ENCODE data around the gene LILRA6. TPM values are rescaled to one million over a fixed set of nuclear protein-coding genes. Genes with fewer than 3 reads are reported as not detected.
"Not testable (repeated sequence)": the region's sequence is repeated elsewhere in the genome, so short reads cannot be mapped to it uniquely, and the experiment has no call there.

The LILRA6 gene
- total RNA-seq, 2 experiments from 2014 or later = 0.18 TPM; not detected in 1

- Mint-ChIP-seq H3K4me1 (ENCODE audit: low read depth) (peaks cover 69% of the 10 kb centered on the region), H3K36me3 (ENCODE audit: low read depth) (peaks cover 64% of the 10 kb centered on the region), H3K27me3 (ENCODE audit: low read depth) (no peaks in the 10 kb centered on the region), H3K4me3 (peak overlapping the region; percentile 100), H3K9me3 (ENCODE audit: insufficient read depth) (no peaks in the 10 kb centered on the region), H3K27ac (peak overlapping the region; percentile 100)
- ATAC-seq (no peak), DNase-seq (no peak)
- POLR2A ChIA-PET = interaction anchor here (3.9 to 4.1 kb wide), 2 partner anchors 9 to 13 kb away, joined by 41 to 103 read pairs; partner anchors contain the start of genes MBOAT7 and TSEN34
- CTCF ChIA-PET = interaction anchor here (1.2 to 2.0 kb wide), 2 partner anchors 10 to 11 kb away, joined by 4 read pairs; partner anchors contain the start of gene TSEN34
Observed at GRCh38 chr19:54201980-54202379, 40.6 kb downstream of the LILRA6 start.

DNA sequence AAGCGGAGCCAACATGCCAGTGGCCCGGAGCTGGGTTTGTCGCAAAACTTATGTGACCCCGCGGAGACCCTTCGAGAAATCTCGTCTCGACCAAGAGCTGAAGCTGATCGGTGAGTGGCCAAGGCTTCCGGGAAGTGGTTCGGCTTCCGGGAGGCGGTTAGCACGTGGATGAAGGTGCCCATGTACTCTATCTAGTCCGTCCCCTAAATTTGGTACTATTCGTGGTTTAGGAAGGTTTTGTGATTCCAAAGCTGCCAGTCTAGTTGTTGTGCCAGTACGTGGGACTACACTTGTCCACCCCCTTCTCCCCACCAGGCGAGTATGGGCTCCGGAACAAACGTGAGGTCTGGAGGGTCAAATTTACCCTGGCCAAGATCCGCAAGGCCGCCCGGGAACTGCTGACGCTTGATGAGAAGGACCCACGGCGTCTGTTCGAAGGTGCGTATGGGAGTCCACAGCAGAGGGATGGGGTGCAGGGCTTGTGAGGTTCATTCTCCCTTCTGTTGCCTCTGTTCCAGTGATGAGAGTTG, 41.4 kb downstream of the LILRA6 start:
- CTCF ChIA-PET = interaction anchor here (0.8 to 1.2 kb wide), 4 partner anchors 9 to 31 kb away, joined by 3 to 5 read pairs (median 4); partner anchors contain the start of gene MBOAT7
- H3K4me1 Mint-ChIP-seq (ENCODE audit: low read depth) = peaks cover 62% of the 10 kb centered on the region
- no peaks in the 10 kb centered on the region for H3K9me3 Mint-ChIP-seq (ENCODE audit: insufficient read depth)

GRCh38 chr19:54199401-54199800, 43.2 kb downstream of the LILRA6 start:
- ATAC-seq (no peak), DNase-seq (no peak)
- H3K4me3 Mint-ChIP-seq = peak overlapping the region; percentile 69
- H3K27ac Mint-ChIP-seq = peak overlapping the region; percentile 72
- peaks cover 45% of the 10 kb centered on the region for H3K36me3 Mint-ChIP-seq (ENCODE audit: low read depth)
- CTCF ChIA-PET = interaction anchor here (1.0 to 2.0 kb wide), 3 partner anchors 9 to 66 kb away, joined by 3 to 7 read pairs (median 4); partner anchors contain the start of genes MBOAT7 and TSEN34
- H3K9me3 Mint-ChIP-seq (ENCODE audit: insufficient read depth) = no peaks in the 10 kb centered on the region
- H3K4me1 Mint-ChIP-seq (ENCODE audit: low read depth) = peaks cover 44% of the 10 kb centered on the region
- no peaks in the 10 kb centered on the region for H3K27me3 Mint-ChIP-seq (ENCODE audit: low read depth)
- POLR2A ChIA-PET = interaction anchor here (3.9 to 4.1 kb wide), 2 partner anchors 10 to 11 kb away, joined by 41 to 103 read pairs; partner anchors contain the start of genes MBOAT7 and TSEN34

More for the DNA sequence above, 41.4 kb downstream of the LILRA6 start:
- H3K4me3 Mint-ChIP-seq = peak overlapping the region; percentile 100
- peak overlapping the region; percentile 100 for H3K27ac Mint-ChIP-seq
- H3K27me3 Mint-ChIP-seq (ENCODE audit: low read depth) = no peaks in the 10 kb centered on the region
- ATAC-seq = peak; percentile 37
- POLR2A ChIA-PET = interaction anchor here (0.6 to 4.1 kb wide), 16 partner anchors 9 to 1206 kb away, joined by 3 to 103 read pairs (median 5); partner anchors contain the start of genes CNOT3, LENG1, MBOAT7 and MYADM
- no peak for DNase-seq
- H3K36me3 Mint-ChIP-seq (ENCODE audit: low read depth) = peaks cover 57% of the 10 kb centered on the region

- H3K36me3 Mint-ChIP-seq (ENCODE audit: low read depth) = peaks cover 32% of the 10 kb centered on the region
- H3K4me3 Mint-ChIP-seq = no peak overlapping the region
- no peak overlapping the region for H3K27ac Mint-ChIP-seq
- ChIA-PET POLR2A (no interaction called here), CTCF (no interaction called here)
- H3K4me1 Mint-ChIP-seq (ENCODE audit: low read depth) = peaks cover 32% of the 10 kb centered on the region
- no peaks in the 10 kb centered on the region for H3K27me3 Mint-ChIP-seq (ENCODE audit: low read depth)
- no peaks in the 10 kb centered on the region for H3K9me3 Mint-ChIP-seq (ENCODE audit: insufficient read depth)
- DNase-seq = no peak
- ATAC-seq = no peak
Observed at GRCh38 chr19:54197121-54197520, 45.5 kb downstream of the LILRA6 start.

GRCh38 chr19:54196536-54196935, 46.1 kb downstream of the LILRA6 start:
- ATAC-seq (no peak), DNase-seq (no peak)
- peaks cover 32% of the 10 kb centered on the region for H3K4me1 Mint-ChIP-seq (ENCODE audit: low read depth)
- peaks cover 26% of the 10 kb centered on the region for H3K36me3 Mint-ChIP-seq (ENCODE audit: low read depth)
- CTCF ChIA-PET = no interaction called here
- no peaks in the 10 kb centered on the region for H3K27me3 Mint-ChIP-seq (ENCODE audit: low read depth)
- POLR2A ChIA-PET = no interaction called here
- no peak overlapping the region for H3K27ac Mint-ChIP-seq
- H3K4me3 Mint-ChIP-seq = no peak overlapping the region
- no peaks in the 10 kb centered on the region for H3K9me3 Mint-ChIP-seq (ENCODE audit: insufficient read depth)

DNA sequence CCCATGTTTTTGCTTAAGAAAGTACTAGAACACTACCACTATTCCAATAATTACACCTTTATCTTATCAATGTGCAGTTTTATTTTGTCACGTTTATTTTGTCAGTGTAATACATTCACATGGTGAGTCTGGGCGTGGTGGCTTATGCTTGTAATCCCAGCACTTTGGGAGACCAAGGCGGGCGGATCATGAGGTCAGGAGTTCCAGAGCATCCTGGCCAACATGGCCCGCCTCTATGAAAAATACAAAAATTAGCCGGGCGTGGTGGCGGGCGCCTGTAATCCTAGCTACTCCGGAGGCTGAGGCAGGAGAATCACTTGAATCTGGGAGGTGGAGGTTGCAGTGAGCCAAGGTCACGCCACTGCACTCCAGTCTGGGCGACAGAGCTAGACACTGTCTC, 48.1 kb downstream of the LILRA6 start:
- Mint-ChIP-seq H3K36me3 (ENCODE audit: low read depth) (peaks cover 16% of the 10 kb centered on the region), H3K4me1 (ENCODE audit: low read depth) (peaks cover 23% of the 10 kb centered on the region)
- H3K27me3 Mint-ChIP-seq (ENCODE audit: low read depth); H3K9me3 Mint-ChIP-seq (ENCODE audit: insufficient read depth); H3K27ac Mint-ChIP-seq; CTCF ChIA-PET; DNase-seq; H3K4me3 Mint-ChIP-seq; ATAC-seq: not testable (repeated sequence)
- POLR2A ChIA-PET = interaction anchor here (0.6 kb wide), 2 partner anchors 12 to 79 kb away, joined by 3 to 4 read pairs; partner anchors contain the start of genes PRPF31 and TFPT

GRCh38 chr19:54193011-54193410, 49.6 kb downstream of the LILRA6 start:
- peaks cover 16% of the 10 kb centered on the region for H3K36me3 Mint-ChIP-seq (ENCODE audit: low read depth)
- ATAC-seq (no peak), DNase-seq (no peak)
- no peak overlapping the region for H3K27ac Mint-ChIP-seq
- peaks cover 26% of the 10 kb centered on the region for H3K4me1 Mint-ChIP-seq (ENCODE audit: low read depth)
- ChIA-PET POLR2A (interaction anchor here (7.5 kb wide), 1 partner anchor 8 kb away, joined by 103 read pairs; the partner anchor contains the start of gene RPS9), CTCF (no interaction called here)
- no peak overlapping the region for H3K4me3 Mint-ChIP-seq
- no peaks in the 10 kb centered on the region for H3K27me3 Mint-ChIP-seq (ENCODE audit: low read depth)
- no peaks in the 10 kb centered on the region for H3K9me3 Mint-ChIP-seq (ENCODE audit: insufficient read depth)

GRCh38 chr19:54191811-54192453, 50.7 kb downstream of the LILRA6 start:
- peaks cover 21% of the 10 kb centered on the region for H3K36me3 Mint-ChIP-seq (ENCODE audit: low read depth)
- CTCF ChIA-PET = interaction anchor here (0.7 to 2.1 kb wide), 6 partner anchors 9 to 74 kb away, joined by 3 to 6 read pairs (median 4); no protein-coding TSS in a partner anchor

DNA sequence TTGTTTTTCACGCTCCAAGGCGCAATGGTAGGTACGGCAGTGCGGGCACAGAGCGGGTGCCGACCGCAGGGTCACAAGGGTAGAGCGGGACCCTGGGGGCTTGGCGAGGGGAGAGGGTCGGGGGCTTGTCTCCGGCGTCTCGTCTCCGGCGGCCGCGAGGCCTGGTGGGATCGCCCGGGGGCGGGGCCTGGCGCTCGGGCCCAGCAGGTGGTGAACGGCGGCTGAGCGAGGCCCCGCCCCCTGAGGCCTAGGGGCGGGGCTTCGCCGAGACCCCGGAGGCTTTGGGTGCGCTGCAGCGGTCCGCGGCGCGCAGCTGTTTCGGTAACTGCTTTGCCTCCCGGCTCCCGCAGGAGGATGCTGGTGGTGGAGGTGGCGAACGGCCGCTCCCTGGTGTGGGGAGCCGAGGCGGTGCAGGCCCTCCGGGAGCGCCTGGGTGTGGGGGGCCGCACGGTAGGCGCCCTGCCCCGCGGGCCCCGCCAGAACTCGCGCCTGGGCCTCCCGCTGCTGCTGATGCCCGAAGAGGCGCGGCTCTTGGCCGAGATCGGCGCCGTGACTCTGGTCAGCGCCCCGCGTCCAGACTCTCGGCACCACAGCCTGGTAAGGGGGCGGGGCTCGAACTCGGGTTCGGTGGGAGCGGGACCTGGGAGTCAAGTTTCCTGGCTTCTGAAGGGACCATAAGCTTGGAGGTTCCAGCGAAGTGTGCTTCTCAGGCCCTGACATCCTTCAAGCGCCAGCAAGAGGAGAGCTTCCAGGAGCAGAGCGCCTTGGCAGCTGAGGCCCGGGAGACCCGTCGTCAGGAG, 51.4 kb downstream of the LILRA6 start, which contains the start of gene TSEN34:
Gene TSEN34, plus strand, starts transcription at position 298 of the 800 bp plus-strand sequence. Its CDS starts 57 bp downstream, at position 355.
- CTCF ChIA-PET = interaction anchor here (0.7 to 2.1 kb wide), 12 partner anchors 9 to 197 kb away, joined by 3 to 6 read pairs (median 3); partner anchors contain the start of gene LENG1
- DNase-seq (peak; percentile 90), ATAC-seq (peak; percentile 31)
- Mint-ChIP-seq H3K36me3 (ENCODE audit: low read depth) (peaks cover 27% of the 10 kb centered on the region), H3K4me1 (ENCODE audit: low read depth) (peaks cover 39% of the 10 kb centered on the region), H3K27ac (peak within 1 kb of the TSS; percentile 98), H3K4me3 (peak within 1 kb of the TSS; percentile 82), H3K9me3 (ENCODE audit: insufficient read depth) (no peaks in the 10 kb centered on the region), H3K27me3 (ENCODE audit: low read depth) (no peaks in the 10 kb centered on the region)
- POLR2A ChIA-PET = interaction anchor here (0.7 to 7.5 kb wide), 5 partner anchors 10 to 197 kb away, joined by 3 to 103 read pairs (median 4); partner anchors contain the start of gene RPS9

More at GRCh38 chr19:54191811-54192453, 50.7 kb downstream of the LILRA6 start:
- peaks cover 37% of the 10 kb centered on the region for H3K4me1 Mint-ChIP-seq (ENCODE audit: low read depth)
- no peaks in the 10 kb centered on the region for H3K9me3 Mint-ChIP-seq (ENCODE audit: insufficient read depth)
- no peaks in the 10 kb centered on the region for H3K27me3 Mint-ChIP-seq (ENCODE audit: low read depth)
- ATAC-seq (no peak), DNase-seq (no peak)
- peak overlapping the region; percentile 82 for H3K4me3 Mint-ChIP-seq
- POLR2A ChIA-PET = interaction anchor here (0.7 to 7.5 kb wide), 5 partner anchors 9 to 196 kb away, joined by 3 to 103 read pairs (median 4); partner anchors contain the start of gene RPS9
- H3K27ac Mint-ChIP-seq = peak overlapping the region; percentile 81

DNA sequence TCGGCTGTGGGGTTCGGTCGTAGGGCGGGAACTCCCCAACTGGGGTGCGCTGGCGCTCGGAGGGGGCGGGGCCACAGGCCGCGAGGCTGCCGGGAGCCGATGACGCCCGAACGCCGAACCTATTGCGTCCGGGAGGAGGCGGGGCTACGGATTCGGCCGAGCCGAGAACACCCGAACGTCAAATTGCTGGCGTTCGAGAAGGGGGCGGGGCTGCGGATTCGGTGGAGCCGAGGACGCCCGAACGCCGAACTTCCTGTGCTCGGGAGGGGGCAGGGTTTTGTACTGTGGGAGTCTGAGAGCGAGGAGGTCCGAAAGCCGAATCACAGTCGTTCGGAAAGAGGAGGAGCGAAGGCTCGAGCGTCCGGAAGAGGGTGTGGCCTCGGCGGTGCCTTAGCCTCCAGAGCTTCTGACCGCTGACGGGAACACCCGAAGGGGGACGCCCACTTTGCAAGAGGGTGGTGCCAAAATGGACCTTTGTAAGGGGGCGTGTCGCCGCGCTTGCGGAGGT, 52.0 kb downstream of the LILRA6 start:
- ChIA-PET CTCF (interaction anchor here (0.8 to 2.1 kb wide), 9 partner anchors 9 to 198 kb away, joined by 3 to 6 read pairs (median 3); partner anchors contain the start of gene LENG1), POLR2A (interaction anchor here (1.1 to 7.5 kb wide), 2 partner anchors 11 to 314 kb away, joined by 3 to 103 read pairs; partner anchors contain the start of gene RPS9)
- peak overlapping the region; percentile 82 for H3K4me3 Mint-ChIP-seq
- H3K36me3 Mint-ChIP-seq (ENCODE audit: low read depth) = peaks cover 27% of the 10 kb centered on the region
- peak; percentile 100 for DNase-seq
- peaks cover 39% of the 10 kb centered on the region for H3K4me1 Mint-ChIP-seq (ENCODE audit: low read depth)
- peak overlapping the region; percentile 98 for H3K27ac Mint-ChIP-seq
- H3K9me3 Mint-ChIP-seq (ENCODE audit: insufficient read depth) = no peaks in the 10 kb centered on the region
- ATAC-seq = peak; percentile 69
- H3K27me3 Mint-ChIP-seq (ENCODE audit: low read depth) = no peaks in the 10 kb centered on the region

Measured in activated CD8-positive, alpha-beta T cell treated with anti-CD3 and anti-CD28 coated beads, Interleukin-2, amount 10 ng/mL, durations not matched to agents 7 days and 5 days (primary cell).